ENCODE results near the gene ZNRF3. TPM values are rescaled to one million over a fixed set of nuclear protein-coding genes. Genes with fewer than 3 reads are reported as not detected.
"Not testable (repeated sequence)": the region's sequence is repeated elsewhere in the genome, so short reads cannot be mapped to it uniquely, and the experiment has no call there.

Gene ZNRF3
- total RNA-seq, 8 experiments from 2014 or later = 3.0 to 11.3 (median 5.2) TPM

GRCh38 chr22:28900379-28900925 is 17.1 kb downstream of the ZNRF3 start:
- no peak for ATAC-seq (replicated peaks in 6 of 8)
- H3K4me3 ChIP-seq = no peak overlapping the region
- H3K4me1 ChIP-seq (replicated peaks in 1 of 2) = peaks cover 24 to 35% of the 10 kb centered on the region in 2 donors
- in situ Hi-C loops (cut with MboI; ENCODE audit: low pct_unique_long_range_greater_than_20kb in 2 of 9, low sequenced_read_pairs in 9 of 9, unreplicated experiment in 9 of 9) = loop anchor here in 1 of 9 experiments (25.0 kb wide), 1 partner anchor 112 kb away; no protein-coding TSS in a partner anchor
- H3K27ac ChIP-seq = no peak overlapping the region
- 78 to 100% (median 94%) methylated on average over 2 to 4 of the region's 4 CpGs; no CpG with 5 or more reads in 2 of the 10 experiments for WGBS, 10 experiments

GRCh38 chr22:28902490-28902889 is 19.1 kb downstream of the ZNRF3 start:
- in situ Hi-C loops (cut with MboI; ENCODE audit: low pct_unique_long_range_greater_than_20kb in 2 of 9, low sequenced_read_pairs in 9 of 9, unreplicated experiment in 9 of 9) = loop anchor here in 1 of 9 experiments (25.0 kb wide), 1 partner anchor 110 kb away; no protein-coding TSS in a partner anchor
- peaks cover 25 to 32% of the 10 kb centered on the region in 2 donors for H3K4me1 ChIP-seq (replicated peaks in 1 of 2)
- no peak overlapping the region for H3K4me3 ChIP-seq
- 69 to 100% (median 80%) methylated on average over 1 to 3 of the region's 3 CpGs; no CpG with 5 or more reads in 3 of the 10 experiments for WGBS, 10 experiments
- no peak for ATAC-seq (replicated peaks in 6 of 8)
- no peak overlapping the region for H3K27ac ChIP-seq

GRCh38 chr22:28903080-28903479 is 19.7 kb downstream of the ZNRF3 start:
- H3K27ac ChIP-seq = no peak overlapping the region
- ATAC-seq (replicated peaks in 6 of 8) = peak in 5 of 8 experiments; percentile 54 to 91 (median 83)
- H3K4me1 ChIP-seq (replicated peaks in 1 of 2) = peaks cover 29 to 37% of the 10 kb centered on the region in 2 donors
- 40 to 100% (median 74%) methylated on average over 1 to 6 of the region's 11 CpGs; no CpG with 5 or more reads in 1 of the 10 experiments for WGBS, 10 experiments
- in situ Hi-C loops (cut with MboI; ENCODE audit: low pct_unique_long_range_greater_than_20kb in 2 of 9, low sequenced_read_pairs in 9 of 9, unreplicated experiment in 9 of 9) = loop anchor here in 1 of 9 experiments (25.0 kb wide), 1 partner anchor 109 kb away; no protein-coding TSS in a partner anchor
- no peak overlapping the region for H3K4me3 ChIP-seq

GRCh38 chr22:28903729-28904128 is 20.4 kb downstream of the ZNRF3 start:
- in situ Hi-C loops (cut with MboI; ENCODE audit: low pct_unique_long_range_greater_than_20kb in 2 of 9, low sequenced_read_pairs in 9 of 9, unreplicated experiment in 9 of 9) = loop anchor here in 1 of 9 experiments (25.0 kb wide), 1 partner anchor 109 kb away; no protein-coding TSS in a partner anchor
- H3K4me3 ChIP-seq = no peak overlapping the region
- peaks cover 32 to 39% of the 10 kb centered on the region in 2 donors for H3K4me1 ChIP-seq (replicated peaks in 1 of 2)
- WGBS, 10 experiments = 20 to 98% (median 80%) methylated on average over 1 to 5 of the region's 6 CpGs; no CpG with 5 or more reads in 2 of the 10 experiments
- ATAC-seq (replicated peaks in 6 of 8) = peak in 4 of 8 experiments; percentile 26 to 53 (median 46)
- H3K27ac ChIP-seq = no peak overlapping the region

GRCh38 chr22:28904211-28904896 is 21.0 kb downstream of the ZNRF3 start:
- in situ Hi-C loops (cut with MboI; ENCODE audit: low pct_unique_long_range_greater_than_20kb in 2 of 9, low sequenced_read_pairs in 9 of 9, unreplicated experiment in 9 of 9) = loop anchor here in 1 of 9 experiments (25.0 kb wide), 1 partner anchor 108 kb away; no protein-coding TSS in a partner anchor
- 39 to 77% (median 67%) methylated on average over 2 to 7 of the region's 7 CpGs for WGBS, 10 experiments
- peak in 1 of 8 experiments; percentile 27 for ATAC-seq (replicated peaks in 6 of 8)
- Histone ChIP-seq H3K27ac (no peak overlapping the region), H3K4me3 (no peak overlapping the region), H3K4me1 (replicated peaks in 1 of 2) (peaks cover 32 to 39% of the 10 kb centered on the region in 2 donors)

GRCh38 chr22:28905256-28905832 is 22.0 kb downstream of the ZNRF3 start:
- no peak overlapping the region for H3K27ac ChIP-seq
- H3K4me3 ChIP-seq = no peak overlapping the region

GRCh38 chr22:28906312-28906711 is 22.9 kb downstream of the ZNRF3 start:
- in situ Hi-C loops (cut with MboI; ENCODE audit: low pct_unique_long_range_greater_than_20kb in 2 of 9, low sequenced_read_pairs in 9 of 9, unreplicated experiment in 9 of 9) = loop anchor here in 1 of 9 experiments (25.0 kb wide), 1 partner anchor 106 kb away; no protein-coding TSS in a partner anchor
- 100% methylated on average over 1 of the region's 2 CpGs; no CpG with 5 or more reads in 4 of the 10 experiments for WGBS, 10 experiments
- no peak for ATAC-seq (replicated peaks in 6 of 8)
- peaks cover 32 to 49% of the 10 kb centered on the region in 2 donors for H3K4me1 ChIP-seq (replicated peaks in 1 of 2)
- no peak overlapping the region for H3K4me3 ChIP-seq
- H3K27ac ChIP-seq = no peak overlapping the region

More at GRCh38 chr22:28905256-28905832, 22.0 kb downstream of the ZNRF3 start:
- peaks cover 32 to 39% of the 10 kb centered on the region in 2 donors for H3K4me1 ChIP-seq (replicated peaks in 1 of 2)
- ATAC-seq (replicated peaks in 6 of 8) = no peak
- in situ Hi-C loops (cut with MboI; ENCODE audit: low pct_unique_long_range_greater_than_20kb in 2 of 9, low sequenced_read_pairs in 9 of 9, unreplicated experiment in 9 of 9) = loop anchor here in 1 of 9 experiments (25.0 kb wide), 1 partner anchor 107 kb away; no protein-coding TSS in a partner anchor

GRCh38 chr22:28907311-28908008 is 24.1 kb downstream of the ZNRF3 start:
- in situ Hi-C loops (cut with MboI; ENCODE audit: low pct_unique_long_range_greater_than_20kb in 2 of 9, low sequenced_read_pairs in 9 of 9, unreplicated experiment in 9 of 9) = loop anchor here in 1 of 9 experiments (25.0 kb wide), 1 partner anchor 105 kb away; no protein-coding TSS in a partner anchor
- peak in 4 of 8 experiments; percentile 50 to 79 (median 68) for ATAC-seq (replicated peaks in 6 of 8)
- Histone ChIP-seq H3K4me1 (replicated peaks in 1 of 2) (peaks cover 32 to 60% of the 10 kb centered on the region in 2 donors), H3K4me3 (no peak overlapping the region), H3K27ac (no peak overlapping the region)
- WGBS, 10 experiments = 23 to 77% (median 60%) methylated on average over 1 to 5 of the region's 5 CpGs

- H3K27ac ChIP-seq = not testable (repeated sequence)
These were observed 25.4 kb downstream of the ZNRF3 start for GRCh38 chr22:28908810-28909209.

GRCh38 chr22:28909375-28909774 is 26.0 kb downstream of the ZNRF3 start:
- 80 to 100% (median 100%) methylated on average over 2 to 5 of the region's 5 CpGs; no CpG with 5 or more reads in 3 of the 10 experiments for WGBS, 10 experiments
- H3K27ac ChIP-seq = no peak overlapping the region
- in situ Hi-C loops (cut with MboI; ENCODE audit: low pct_unique_long_range_greater_than_20kb in 2 of 9, low sequenced_read_pairs in 9 of 9, unreplicated experiment in 9 of 9) = loop anchor here in 1 of 9 experiments (25.0 kb wide), 1 partner anchor 103 kb away; no protein-coding TSS in a partner anchor
- no peak overlapping the region for H3K4me3 ChIP-seq
- no peak for ATAC-seq (replicated peaks in 6 of 8)
- H3K4me1 ChIP-seq (replicated peaks in 1 of 2) = peaks cover 15 to 44% of the 10 kb centered on the region in 2 donors

More at GRCh38 chr22:28908810-28909209, 25.4 kb downstream of the ZNRF3 start:
- peaks cover 20 to 49% of the 10 kb centered on the region in 2 donors for H3K4me1 ChIP-seq (replicated peaks in 1 of 2)
- 73 to 100% (median 86%) methylated on average over 1 to 7 of the region's 10 CpGs; no CpG with 5 or more reads in 3 of the 10 experiments for WGBS, 10 experiments
- not testable (repeated sequence) for H3K4me3 ChIP-seq; ATAC-seq (replicated peaks in 6 of 8)
- in situ Hi-C loops (cut with MboI; ENCODE audit: low pct_unique_long_range_greater_than_20kb in 2 of 9, low sequenced_read_pairs in 9 of 9, unreplicated experiment in 9 of 9) = loop anchor here in 1 of 9 experiments (25.0 kb wide), 1 partner anchor 103 kb away; no protein-coding TSS in a partner anchor

GRCh38 chr22:28910569-28911303 is 27.4 kb downstream of the ZNRF3 start:
- in situ Hi-C loops (cut with MboI; ENCODE audit: low pct_unique_long_range_greater_than_20kb in 2 of 9, low sequenced_read_pairs in 9 of 9, unreplicated experiment in 9 of 9) = loop anchor here in 1 of 9 experiments (25.0 kb wide), 1 partner anchor 102 kb away; no protein-coding TSS in a partner anchor
- no peak for ATAC-seq (replicated peaks in 6 of 8)
- peaks cover 11 to 37% of the 10 kb centered on the region in 2 donors for H3K4me1 ChIP-seq (replicated peaks in 1 of 2)
- no peak overlapping the region for H3K4me3 ChIP-seq
- WGBS, 10 experiments = 40 to 100% (median 67%) methylated on average over 1 to 2 of the region's 3 CpGs; no CpG with 5 or more reads in 5 of the 10 experiments
- no peak overlapping the region for H3K27ac ChIP-seq
